Keratinocyte (primary cell): ENCODE results near the gene SF3B6. TPM values are rescaled to one million over a fixed set of nuclear protein-coding genes. Genes with fewer than 3 reads are reported as not detected.

ENCODE experiments used
- DNase-seq: peaks from one replicate; pipeline ENCODE4 v3.0.0-alpha.2; 2011; ENCODE audit warnings: low read depth, missing footprints, low spot score
- FAIRE-seq: peaks from 2 replicates; lab custom pipeline; 2011; peaks lifted over from hg19 to GRCh38; lab: Jason Lieb, UNC
- H2AFZ ChIP-seq: 2 replicates; pipeline ENCODE4 v1.6.0; 2012; ENCODE audit warnings: low read length, control low read depth, inconsistent platforms; ENCODE audit not compliant: control insufficient read depth
- H3K27ac ChIP-seq: 2 replicates; pipeline ENCODE4 v1.5.1; 2011; ENCODE audit warnings: low read length; ENCODE audit not compliant: control insufficient read depth, insufficient read depth
- H3K27me3 ChIP-seq: 3 replicates; pipeline ENCODE4 v1.6.0; 2011; ENCODE audit warnings: low read length; ENCODE audit not compliant: control insufficient read depth, insufficient read depth; ENCODE audit errors: extremely low read depth
- H3K36me3 ChIP-seq, 2 experiments: 2 replicates in 1 of 2; 3 replicates in 1 of 2; pipeline ENCODE4 v1.5.1; 2011; ENCODE audit warnings: low read length in 2 of 2, mild to moderate bottlenecking in 1 of 2; ENCODE audit not compliant: control insufficient read depth in 2 of 2, insufficient read depth in 2 of 2; ENCODE audit errors: extremely low read depth in 1 of 2
- H3K4me1 ChIP-seq: 3 replicates; pipeline ENCODE4 v1.5.1; 2011; ENCODE audit warnings: low read length; ENCODE audit not compliant: control insufficient read depth, insufficient read depth; ENCODE audit errors: extremely low read depth
- H3K4me2 ChIP-seq: 3 replicates; pipeline ENCODE4 v1.6.0; 2011; ENCODE audit warnings: low read depth, low read length; ENCODE audit not compliant: control insufficient read depth, insufficient read depth; ENCODE audit errors: extremely low read depth
- H3K4me3 ChIP-seq, 3 experiments: fragments of 200-600 bp in 1 of 3; sonication (generic) in 1 of 3; 2 replicates in 2 of 3; 3 replicates in 1 of 3; pipeline ENCODE4 v1.5.1; 2011 to 2016; ENCODE audit warnings: low read length in 3 of 3, mild to moderate bottlenecking in 3 of 3, control low read depth in 2 of 3, inconsistent platforms in 1 of 3, low read depth in 1 of 3, mixed read lengths in 1 of 3, mixed run types in 1 of 3, moderate library complexity in 1 of 3; ENCODE audit not compliant: control insufficient read depth in 2 of 3, insufficient read depth in 2 of 3; ENCODE audit errors: extremely low read depth in 1 of 3
- H3K79me2 ChIP-seq: 2 replicates; pipeline ENCODE4 v1.6.0; 2012; ENCODE audit warnings: low read length; ENCODE audit not compliant: control insufficient read depth, insufficient read depth
- H3K9ac ChIP-seq: 3 replicates; pipeline ENCODE4 v1.6.0; 2011; ENCODE audit warnings: low read length; ENCODE audit not compliant: control insufficient read depth, insufficient read depth; ENCODE audit errors: extremely low read depth
- H3K9me1 ChIP-seq: 3 replicates; pipeline ENCODE4 v1.6.0; 2011; ENCODE audit warnings: low read length; ENCODE audit not compliant: control insufficient read depth, insufficient read depth; ENCODE audit errors: extremely low read depth
- H3K9me3 ChIP-seq: 2 replicates; pipeline ENCODE4 v1.5.1; 2012; ENCODE audit warnings: low read depth, low read length; ENCODE audit not compliant: control insufficient read depth
- H4K20me1 ChIP-seq: 3 replicates; pipeline ENCODE4 v1.6.0; 2011; ENCODE audit warnings: low read length; ENCODE audit not compliant: control insufficient read depth, insufficient read depth; ENCODE audit errors: extremely low read depth
- EZH2 ChIP-seq: IDR thresholded peaks from one replicate; pipeline ENCODE4 v1.6.1; 2012; ENCODE audit warnings: inconsistent platforms, mild to moderate bottlenecking, low read length, moderate library complexity
- dilution Hi-C: fragments of 300-500 bp; cut with MboI; formaldehyde crosslinking; loops from one replicate; pipeline ENCODE4 v1.7.0; 2020; ENCODE audit warnings: low sequenced_read_pairs; ENCODE audit not compliant: extremely low pct_ligation_motif_present
- polyA plus RNA-seq, 5 experiments: library from polyadenylated mRNA; depleted of rRNA in 3 of 5; stranded (reverse) in 3 of 5; stranded (forward) in 1 of 5; unstranded in 1 of 5; fragments of >200 nt; gene quantifications; 1 replicate in 1 of 5; 2 replicates in 3 of 5; 3 replicates in 1 of 5; pipeline versions ENCODE4 v1.2.1 to v1.2.3, GENCODE V29; 2011 to 2012; ENCODE audit warnings: missing spikeins in 2 of 5, low read depth in 1 of 5, low replicate concordance in 1 of 5
- TF ChIP-seq, protein P1 (sequence below), 3 experiments: IDR thresholded peaks in 1 of 3; conservative IDR thresholded peaks in 1 of 3; optimal IDR thresholded peaks in 1 of 3; 2 replicates in 2 of 3; 3 replicates in 1 of 3; pipeline versions ENCODE3 to v1.5.1; 2011; ENCODE audit warnings: low read length in 3 of 3, mild to moderate bottlenecking in 3 of 3, moderate library complexity in 2 of 3, control low read depth in 1 of 3, inconsistent platforms in 1 of 3; ENCODE audit not compliant: insufficient read depth in 2 of 3; ENCODE audit errors: extremely low read depth in 1 of 3

SF3B6 gene
- polyA plus RNA-seq, 1 donor (not counting 4 experiments of a cell fraction or from before 2014, with no cell fraction given): 347 TPM

DNA sequence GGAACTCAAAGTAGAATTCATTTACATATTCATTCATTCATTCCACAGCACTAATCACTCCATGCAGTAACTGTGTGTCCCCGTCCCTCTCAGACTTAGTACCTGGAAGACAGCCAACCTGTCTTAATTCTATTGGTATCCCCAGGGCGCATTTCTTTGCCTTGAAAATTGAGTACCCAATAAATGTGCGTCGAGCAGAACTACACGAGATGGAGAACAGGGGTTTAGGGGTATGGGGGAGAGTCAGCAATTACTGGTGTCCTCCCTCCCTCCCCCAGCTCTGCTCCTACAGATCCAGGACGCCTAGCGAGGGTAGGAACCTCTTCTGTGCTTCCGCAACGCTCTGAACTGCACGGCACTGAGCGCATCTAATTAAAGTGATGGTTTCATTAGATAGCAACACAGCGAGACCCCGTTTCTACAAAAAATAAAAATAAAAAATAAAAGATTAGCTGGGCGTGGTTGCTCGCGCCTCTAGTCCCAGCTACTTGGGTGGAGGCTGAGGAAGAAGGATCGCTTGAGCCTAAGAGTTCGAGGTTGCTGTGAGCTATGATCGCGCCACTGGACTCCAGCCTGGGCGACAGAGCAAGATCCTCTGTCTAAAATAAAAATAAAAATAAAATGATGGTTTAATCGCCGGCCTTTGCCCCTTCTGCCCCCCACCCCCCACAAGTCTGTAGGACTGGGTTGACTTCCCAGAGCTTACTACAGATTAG is 27.2 kb downstream of the SF3B6 start:
- H3K27me3 ChIP-seq: no peaks in the 10 kb centered on the region
- H4K20me1 ChIP-seq: no peaks in the 10 kb centered on the region
- peak overlapping the region; percentile 67 to 86 (median 76) for H3K4me3 ChIP-seq
- peak overlapping the region; percentile 54 for H3K9ac ChIP-seq
- H3K79me2 ChIP-seq: peaks cover 10% of the 10 kb centered on the region
- H3K4me2 ChIP-seq: peak overlapping the region; percentile 79
- H2AFZ ChIP-seq: peak overlapping the region; percentile 82
- no peak overlapping the region for H3K27ac ChIP-seq
- H3K4me1 ChIP-seq: peaks cover 10% of the 10 kb centered on the region
- no peak for DNase-seq
- no peaks in the 10 kb centered on the region for H3K36me3 ChIP-seq
- no peaks in the 10 kb centered on the region for H3K9me1 ChIP-seq
- TF ChIP-seq EZH2: no peak
- TF ChIP-seq, protein P1, sequence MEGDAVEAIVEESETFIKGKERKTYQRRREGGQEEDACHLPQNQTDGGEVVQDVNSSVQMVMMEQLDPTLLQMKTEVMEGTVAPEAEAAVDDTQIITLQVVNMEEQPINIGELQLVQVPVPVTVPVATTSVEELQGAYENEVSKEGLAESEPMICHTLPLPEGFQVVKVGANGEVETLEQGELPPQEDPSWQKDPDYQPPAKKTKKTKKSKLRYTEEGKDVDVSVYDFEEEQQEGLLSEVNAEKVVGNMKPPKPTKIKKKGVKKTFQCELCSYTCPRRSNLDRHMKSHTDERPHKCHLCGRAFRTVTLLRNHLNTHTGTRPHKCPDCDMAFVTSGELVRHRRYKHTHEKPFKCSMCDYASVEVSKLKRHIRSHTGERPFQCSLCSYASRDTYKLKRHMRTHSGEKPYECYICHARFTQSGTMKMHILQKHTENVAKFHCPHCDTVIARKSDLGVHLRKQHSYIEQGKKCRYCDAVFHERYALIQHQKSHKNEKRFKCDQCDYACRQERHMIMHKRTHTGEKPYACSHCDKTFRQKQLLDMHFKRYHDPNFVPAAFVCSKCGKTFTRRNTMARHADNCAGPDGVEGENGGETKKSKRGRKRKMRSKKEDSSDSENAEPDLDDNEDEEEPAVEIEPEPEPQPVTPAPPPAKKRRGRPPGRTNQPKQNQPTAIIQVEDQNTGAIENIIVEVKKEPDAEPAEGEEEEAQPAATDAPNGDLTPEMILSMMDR (optimal IDR thresholded peaks at IDR 0.05 in 1 of 3, IDR thresholded peaks at IDR 0.05 in 1 of 3, conservative IDR thresholded peaks at IDR 0.05 in 1 of 3; ENCODE audit: extremely low read depth in 1 of 3, insufficient read depth in 2 of 3, low read length in 3 of 3): no peak
- H3K9me3 ChIP-seq: no peaks in the 10 kb centered on the region
- dilution Hi-C loops: no loop called here
- FAIRE-seq: no peak

DNA sequence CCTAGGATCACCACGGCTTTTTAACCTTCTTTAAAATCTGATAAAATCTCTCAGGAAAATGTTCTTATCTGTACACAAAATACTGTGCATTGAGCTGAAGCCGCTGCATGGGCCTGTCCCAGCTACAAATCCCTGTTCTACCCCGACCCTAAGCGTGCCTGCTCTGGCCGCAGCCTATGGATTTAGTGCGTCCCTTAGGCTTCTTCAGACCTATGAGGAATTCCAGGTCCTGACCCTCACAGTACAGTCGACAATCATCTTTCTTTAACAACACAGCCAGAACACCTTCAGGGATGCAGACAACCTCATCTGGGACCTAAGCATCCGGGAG is 28.5 kb downstream of the SF3B6 start:
- no peak for FAIRE-seq
- H3K9me1 ChIP-seq: no peaks in the 10 kb centered on the region
- peak overlapping the region; percentile 28 for H3K9ac ChIP-seq
- H3K9me3 ChIP-seq: no peaks in the 10 kb centered on the region
- H2AFZ ChIP-seq: peak overlapping the region; percentile 83
- H3K4me2 ChIP-seq: peak overlapping the region; percentile 67
- no peak for DNase-seq
- H3K4me1 ChIP-seq: peaks cover 10% of the 10 kb centered on the region
- TF ChIP-seq, protein P1 (optimal IDR thresholded peaks at IDR 0.05 in 1 of 3, IDR thresholded peaks at IDR 0.05 in 1 of 3, conservative IDR thresholded peaks at IDR 0.05 in 1 of 3; ENCODE audit: extremely low read depth in 1 of 3, insufficient read depth in 2 of 3, low read length in 3 of 3): no peak
- TF ChIP-seq EZH2: no peak
- H3K27ac ChIP-seq: no peak overlapping the region
- H4K20me1 ChIP-seq: no peaks in the 10 kb centered on the region
- H3K27me3 ChIP-seq: no peaks in the 10 kb centered on the region
- H3K4me3 ChIP-seq: peak overlapping the region in 2 of 3 experiments; percentile 35 to 87
- dilution Hi-C loops: no loop called here
- no peaks in the 10 kb centered on the region for H3K36me3 ChIP-seq
- peaks cover 10% of the 10 kb centered on the region for H3K79me2 ChIP-seq
